Left ventricle myocardium superior (tissue), 1 donor: Measurements from ENCODE around the gene DOCK9. TPM values are rescaled to one million over a fixed set of nuclear protein-coding genes. Genes with fewer than 3 reads are reported as not detected.

ENCODE experiments used
- ATAC-seq: fragments of 200-7000 bp; cut with Tn5 transposase; one replicate; pipeline ENCODE4 v1.9.1; 2020; ENCODE audit warnings: mild to moderate bottlenecking, moderate library complexity
- DNase-seq: peaks from one replicate; pipeline ENCODE4 v3.0.0-alpha.2; 2020
- intact Hi-C: fragments of 100-400 bp; cut with micrococcal nuclease; formaldehyde crosslinking; loops from one replicate; pipeline ENCODE4 v1.11.0; 2022
- total RNA-seq: library from RNA; stranded (reverse); fragmentation: NEBNext Ultra II Directional; extraction: Animal tissue kit (Norgen Biotek cat#: 25700); gene quantifications from one replicate; pipeline ENCODE4 v1.2.1, GENCODE V29; 2021
- donor health status: DM: no; HTN: yes; CAD: no; lungs with severe emphysema.

The DOCK9 gene
- total RNA-seq, 1 donor from 2014 or later: 39.6 TPM

- intact Hi-C loops: no loop called here
- no peak for ATAC-seq
- DNase-seq: no peak
Observed at GRCh38 chr13:98957731-98958442, 20.0 kb downstream of the DOCK9 start.

- intact Hi-C loops: no loop called here
- DNase-seq: no peak
- ATAC-seq: no peak
Observed at GRCh38 chr13:98955336-98955735, 22.5 kb downstream of the DOCK9 start.

- DNase-seq (no peak), ATAC-seq (no peak)
- intact Hi-C loops: no loop called here
Observed at GRCh38 chr13:98954313-98954712, 23.6 kb downstream of the DOCK9 start.

- DNase-seq (no peak), ATAC-seq (no peak)
- intact Hi-C loops: no loop called here
Observed at GRCh38 chr13:98951266-98951665, 26.6 kb downstream of the DOCK9 start.

- DNase-seq: no peak
- intact Hi-C loops: no loop called here
- ATAC-seq: no peak
Observed at GRCh38 chr13:98950705-98951104, 27.2 kb downstream of the DOCK9 start.

GRCh38 chr13:98947925-98948324 is 29.9 kb downstream of the DOCK9 start:
- no peak for DNase-seq
- intact Hi-C loops: no loop called here
- ATAC-seq: peak; percentile 29

GRCh38 chr13:98945863-98946605 is 31.8 kb downstream of the DOCK9 start:
- ATAC-seq (no peak), DNase-seq (no peak)
- intact Hi-C loops: no loop called here

GRCh38 chr13:98944336-98944735 is 33.5 kb downstream of the DOCK9 start:
- DNase-seq (no peak), ATAC-seq (no peak)
- intact Hi-C loops: no loop called here

- DNase-seq (no peak), ATAC-seq (peak; percentile 46)
- intact Hi-C loops: no loop called here
Observed at GRCh38 chr13:98942997-98943396, 34.9 kb downstream of the DOCK9 start.

- intact Hi-C loops: no loop called here
- DNase-seq: no peak
- ATAC-seq: no peak
Observed at GRCh38 chr13:98942485-98942884, 35.4 kb downstream of the DOCK9 start.

- no peak for DNase-seq
- no peak for ATAC-seq
- intact Hi-C loops: no loop called here
Observed at GRCh38 chr13:98941536-98941935, 36.3 kb downstream of the DOCK9 start.

GRCh38 chr13:98941126-98941525 is 36.7 kb downstream of the DOCK9 start:
- intact Hi-C loops: no loop called here
- DNase-seq (no peak), ATAC-seq (no peak)

- ATAC-seq: no peak
- no peak for DNase-seq
- intact Hi-C loops: no loop called here
Observed at GRCh38 chr13:98940325-98941001, 37.4 kb downstream of the DOCK9 start.

GRCh38 chr13:98939660-98940191 is 38.1 kb downstream of the DOCK9 start:
- ATAC-seq: peak; percentile 72
- intact Hi-C loops: no loop called here

GRCh38 chr13:98938801-98939200 is 39.1 kb downstream of the DOCK9 start:
- intact Hi-C loops: no loop called here
- DNase-seq (no peak), ATAC-seq (peak; percentile 26)

More at GRCh38 chr13:98939660-98940191, 38.1 kb downstream of the DOCK9 start:
- peak; percentile 49 for DNase-seq

GRCh38 chr13:98937911-98938381 is 39.9 kb downstream of the DOCK9 start:
- ATAC-seq: no peak
- intact Hi-C loops: no loop called here
- DNase-seq: no peak

- no peak for DNase-seq
- ATAC-seq: no peak
- intact Hi-C loops: no loop called here
Observed at GRCh38 chr13:98934243-98934642, 43.6 kb downstream of the DOCK9 start.

GRCh38 chr13:98930151-98930591 is 47.7 kb downstream of the DOCK9 start:
- intact Hi-C loops: no loop called here
- ATAC-seq (no peak), DNase-seq (no peak)

GRCh38 chr13:98927951-98928927 is 49.6 kb downstream of the DOCK9 start:
- DNase-seq: no peak
- ATAC-seq: peak; percentile 89
- intact Hi-C loops: no loop called here
